OCI-LY3 (cell line): ENCODE results near the gene APPL2.

Source experiments
- CTCF ChIP-seq: fragments of 200-600, 300-600 bp; sonication (generic); IDR thresholded peaks from 2 replicates; pipeline ENCODE4 v1.5.1; 2014; ENCODE audit warnings: antibody characterized with exemption, low read length, low read depth
- EZH2phosphoT487 ChIP-seq: fragments of 200-600 bp; shearing (Covaris generic); IDR thresholded peaks from 2 replicates; pipeline ENCODE4 v1.6.1; 2018; ENCODE audit warnings: antibody characterized with exemption, mixed run types, low read depth

- no peak for TF ChIP-seq CTCF
- no peak for TF ChIP-seq EZH2phosphoT487
Observed at GRCh38 chr12:105220929-105221290, 15.1 kb downstream of the APPL2 start.
